IgD-negative memory B cell (primary cell): ENCODE results near the gene AFG1L. TPM values are rescaled to one million over a fixed set of nuclear protein-coding genes. Genes with fewer than 3 reads are reported as not detected.
"Not testable (repeated sequence)": the region's sequence is repeated elsewhere in the genome, so short reads cannot be mapped to it uniquely, and the experiment has no call there.

Source experiments
- H3K27ac Mint-ChIP-seq, 3 donors: one replicate each; pipeline ENCODE4 v1.8.0; 2020 to 2022; ENCODE audit warnings: mild to moderate bottlenecking in 3 of 3, mixed read lengths in 3 of 3, moderate library complexity in 1 of 3
- H3K27me3 Mint-ChIP-seq: one replicate; pipeline ENCODE4 v1.8.0; 2021; ENCODE audit warnings: mixed read lengths
- H3K36me3 Mint-ChIP-seq: one replicate; pipeline ENCODE4 v1.8.0; 2020; ENCODE audit warnings: mild to moderate bottlenecking, mixed read lengths
- H3K4me1 Mint-ChIP-seq, 3 donors: one replicate each; pipeline ENCODE4 v1.8.0; 2020 to 2022; ENCODE audit warnings: mixed read lengths in 3 of 3, mild to moderate bottlenecking in 1 of 3
- H3K4me3 Mint-ChIP-seq, 4 donors: one replicate each; pipeline ENCODE4 v1.8.0; 2020 to 2022; ENCODE audit warnings: mild to moderate bottlenecking in 4 of 4, mixed read lengths in 4 of 4, moderate library complexity in 3 of 4
- H3K9me3 Mint-ChIP-seq, 3 donors: one replicate each; pipeline ENCODE4 v1.8.0; 2020 to 2021; ENCODE audit warnings: mixed read lengths in 3 of 3, mild to moderate bottlenecking in 1 of 3
- polyA plus RNA-seq: library from polyadenylated mRNA; unstranded; fragments of 300-500 nt; fragmentation: Illumina TruSeq; gene quantifications from one replicate; pipeline ENCODE4 v1.2.3, GENCODE V29; 2021

AFG1L gene
- polyA plus RNA-seq, 1 donor from 2014 or later: 5.7 TPM

- H3K27ac Mint-ChIP-seq: not testable (repeated sequence)
These were observed 13.8 kb downstream of the AFG1L start for GRCh38 chr6:108308641-108309040.

GRCh38 chr6:108309844-108310243, 15.0 kb downstream of the AFG1L start:
- Mint-ChIP-seq H3K36me3 (no peaks in the 10 kb centered on the region), H3K4me3 (peak overlapping the region in 1 of 4 donors; percentile 17), H3K27me3 (no peaks in the 10 kb centered on the region), H3K4me1 (peaks cover 18 to 24% (median 23%) of the 10 kb centered on the region in 3 donors), H3K27ac (no peak overlapping the region), H3K9me3 (no peaks in the 10 kb centered on the region)

More at GRCh38 chr6:108308641-108309040, 13.8 kb downstream of the AFG1L start:
- H3K9me3 Mint-ChIP-seq, H3K27me3 Mint-ChIP-seq, H3K36me3 Mint-ChIP-seq: not testable (repeated sequence)
- Mint-ChIP-seq H3K4me3 (peak overlapping the region in 2 of 4 donors; percentile 46 to 62), H3K4me1 (peaks cover 16 to 21% (median 21%) of the 10 kb centered on the region in 3 donors)

GRCh38 chr6:108312605-108313004, 17.8 kb downstream of the AFG1L start:
- Mint-ChIP-seq H3K4me3 (no peak overlapping the region), H3K9me3 (peaks cover 0 to 2% (median 0%) of the 10 kb centered on the region in 3 donors), H3K36me3 (peaks cover 2% of the 10 kb centered on the region), H3K27ac (peak overlapping the region in 1 of 3 donors; percentile 74), H3K4me1 (peaks cover 28 to 32% (median 30%) of the 10 kb centered on the region in 3 donors), H3K27me3 (no peaks in the 10 kb centered on the region)

GRCh38 chr6:108321253-108321747, 26.4 kb downstream of the AFG1L start:
- H3K4me3 Mint-ChIP-seq: no peak overlapping the region
- peaks cover 0 to 2% (median 0%) of the 10 kb centered on the region in 3 donors for H3K9me3 Mint-ChIP-seq
- no peak overlapping the region for H3K27ac Mint-ChIP-seq
- peaks cover 4% of the 10 kb centered on the region for H3K36me3 Mint-ChIP-seq
- peaks cover 0 to 1% (median 0%) of the 10 kb centered on the region in 3 donors for H3K4me1 Mint-ChIP-seq
- H3K27me3 Mint-ChIP-seq: no peaks in the 10 kb centered on the region

GRCh38 chr6:108322728-108323127, 27.9 kb downstream of the AFG1L start:
- H3K9me3 Mint-ChIP-seq: no peaks in the 10 kb centered on the region

GRCh38 chr6:108323710-108324466, 29.0 kb downstream of the AFG1L start:
- no peak overlapping the region for H3K4me3 Mint-ChIP-seq
- no peak overlapping the region for H3K27ac Mint-ChIP-seq
- H3K9me3 Mint-ChIP-seq: no peaks in the 10 kb centered on the region
- no peaks in the 10 kb centered on the region for H3K27me3 Mint-ChIP-seq
- no peaks in the 10 kb centered on the region for H3K4me1 Mint-ChIP-seq
- H3K36me3 Mint-ChIP-seq: peaks cover 11% of the 10 kb centered on the region

More at GRCh38 chr6:108322728-108323127, 27.9 kb downstream of the AFG1L start:
- Mint-ChIP-seq H3K27me3 (no peaks in the 10 kb centered on the region), H3K36me3 (peaks cover 8% of the 10 kb centered on the region), H3K4me1 (no peaks in the 10 kb centered on the region), H3K4me3 (no peak overlapping the region), H3K27ac (no peak overlapping the region)

- not testable (repeated sequence) for H3K4me3 Mint-ChIP-seq, H3K4me1 Mint-ChIP-seq, H3K9me3 Mint-ChIP-seq, H3K27me3 Mint-ChIP-seq, H3K27ac Mint-ChIP-seq
- H3K36me3 Mint-ChIP-seq: peaks cover 12% of the 10 kb centered on the region
These were observed 35.4 kb downstream of the AFG1L start for GRCh38 chr6:108330221-108330785.

- peaks cover 12% of the 10 kb centered on the region for H3K36me3 Mint-ChIP-seq
These were observed 36.0 kb downstream of the AFG1L start for GRCh38 chr6:108330806-108331205.

GRCh38 chr6:108331982-108332381, 37.1 kb downstream of the AFG1L start:
- H3K27ac Mint-ChIP-seq: no peak overlapping the region

More at GRCh38 chr6:108330806-108331205, 36.0 kb downstream of the AFG1L start:
- Mint-ChIP-seq H3K4me1 (peaks cover 0 to 2% (median 0%) of the 10 kb centered on the region in 3 donors), H3K9me3 (no peaks in the 10 kb centered on the region), H3K4me3 (no peak overlapping the region), H3K27me3 (no peaks in the 10 kb centered on the region), H3K27ac (no peak overlapping the region)

GRCh38 chr6:108336971-108337370, 42.1 kb downstream of the AFG1L start:
- H3K27me3 Mint-ChIP-seq: no peaks in the 10 kb centered on the region
- H3K9me3 Mint-ChIP-seq: no peaks in the 10 kb centered on the region
- peaks cover 7% of the 10 kb centered on the region for H3K36me3 Mint-ChIP-seq
- H3K4me3 Mint-ChIP-seq: no peak overlapping the region
- peaks cover 15 to 16% (median 16%) of the 10 kb centered on the region in 3 donors for H3K4me1 Mint-ChIP-seq
- no peak overlapping the region for H3K27ac Mint-ChIP-seq

More at GRCh38 chr6:108331982-108332381, 37.1 kb downstream of the AFG1L start:
- Mint-ChIP-seq H3K4me3 (no peak overlapping the region), H3K4me1 (peaks cover 0 to 2% (median 0%) of the 10 kb centered on the region in 3 donors), H3K9me3 (no peaks in the 10 kb centered on the region), H3K36me3 (peaks cover 12% of the 10 kb centered on the region), H3K27me3 (no peaks in the 10 kb centered on the region)

- peaks cover 4% of the 10 kb centered on the region for H3K36me3 Mint-ChIP-seq
- peaks cover 18 to 19% (median 19%) of the 10 kb centered on the region in 3 donors for H3K4me1 Mint-ChIP-seq
- H3K9me3 Mint-ChIP-seq: no peaks in the 10 kb centered on the region
- H3K4me3 Mint-ChIP-seq: no peak overlapping the region
- no peaks in the 10 kb centered on the region for H3K27me3 Mint-ChIP-seq
- no peak overlapping the region for H3K27ac Mint-ChIP-seq
These were observed 42.9 kb downstream of the AFG1L start for GRCh38 chr6:108337721-108338120.

GRCh38 chr6:108341372-108341771, 46.5 kb downstream of the AFG1L start:
- Mint-ChIP-seq H3K9me3 (no peaks in the 10 kb centered on the region), H3K36me3 (peaks cover 7% of the 10 kb centered on the region), H3K4me1 (peaks cover 23 to 25% (median 24%) of the 10 kb centered on the region in 3 donors), H3K27ac (peak overlapping the region; percentile 14 to 32 (median 24)), H3K27me3 (no peaks in the 10 kb centered on the region), H3K4me3 (peak overlapping the region in 3 of 4 donors; percentile 20 to 93 (median 86))

GRCh38 chr6:108343894-108344293, 49.0 kb downstream of the AFG1L start:
- H3K4me3 Mint-ChIP-seq: no peak overlapping the region

GRCh38 chr6:108348655-108349349, 53.9 kb downstream of the AFG1L start:
- Mint-ChIP-seq H3K36me3 (peaks cover 7% of the 10 kb centered on the region), H3K4me1 (peaks cover 8 to 14% (median 12%) of the 10 kb centered on the region in 3 donors), H3K27me3 (no peaks in the 10 kb centered on the region), H3K4me3 (peak overlapping the region; percentile 56 to 89 (median 72)), H3K9me3 (peaks cover 2 to 4% (median 2%) of the 10 kb centered on the region in 3 donors), H3K27ac (peak overlapping the region; percentile 83 to 99 (median 91))

More at GRCh38 chr6:108343894-108344293, 49.0 kb downstream of the AFG1L start:
- no peaks in the 10 kb centered on the region for H3K27me3 Mint-ChIP-seq
- no peak overlapping the region for H3K27ac Mint-ChIP-seq
- H3K9me3 Mint-ChIP-seq: peaks cover 2 to 4% (median 2%) of the 10 kb centered on the region in 3 donors
- H3K4me1 Mint-ChIP-seq: peaks cover 30 to 36% (median 32%) of the 10 kb centered on the region in 3 donors
- H3K36me3 Mint-ChIP-seq: peaks cover 10% of the 10 kb centered on the region

- Mint-ChIP-seq H3K4me1 (peaks cover 8 to 14% (median 10%) of the 10 kb centered on the region in 3 donors), H3K27me3 (no peaks in the 10 kb centered on the region), H3K9me3 (peaks cover 2 to 4% (median 2%) of the 10 kb centered on the region in 3 donors), H3K4me3 (peak overlapping the region in 1 of 4 donors; percentile 45), H3K36me3 (peaks cover 7% of the 10 kb centered on the region), H3K27ac (no peak overlapping the region)
These were observed 55.7 kb downstream of the AFG1L start for GRCh38 chr6:108350528-108350927.
